ENCODE data around the gene ACOX2. TPM values are rescaled to one million over a fixed set of nuclear protein-coding genes. Genes with fewer than 3 reads are reported as not detected.
A peak's percentile ranks its signal among the peaks of the same experiment; 100 is the strongest.

The ACOX2 gene
- total RNA-seq, 1 donor from 2014 or later, result 33.3 TPM

DNA sequence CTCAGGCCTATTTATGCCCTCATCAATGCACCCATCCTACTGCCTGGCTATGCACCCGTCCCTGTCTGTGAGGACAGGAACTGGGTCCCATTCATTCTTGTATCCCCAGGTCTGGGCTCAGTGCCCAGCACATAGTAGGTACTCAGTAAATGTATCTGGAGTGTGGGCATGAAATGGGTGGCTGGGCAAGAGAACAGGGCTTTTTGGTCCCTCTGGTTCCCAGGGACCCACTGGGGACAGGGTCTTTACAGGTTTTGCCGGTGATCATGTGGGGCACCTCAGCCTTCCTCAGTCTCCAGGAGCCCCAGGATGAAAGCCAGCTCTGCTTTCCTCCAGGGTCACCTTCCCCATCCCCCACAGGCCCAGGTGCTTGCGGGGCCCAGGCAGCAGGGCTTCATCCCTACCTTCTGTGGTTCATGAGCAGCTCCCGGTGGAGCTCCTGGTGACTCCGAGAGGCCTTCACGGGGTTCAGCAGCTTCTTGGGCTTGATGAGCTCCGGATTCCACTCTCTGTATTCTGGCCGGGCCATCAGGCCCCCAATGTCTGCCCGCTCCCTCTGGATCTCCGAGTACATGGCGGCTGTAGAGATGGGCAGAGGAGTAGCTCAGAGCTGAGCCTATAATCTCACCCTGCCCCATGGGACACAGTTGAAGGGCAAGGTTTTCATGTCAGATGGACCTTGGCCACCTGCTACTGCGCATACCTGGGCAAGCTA, 32.5 kb upstream of the ACOX2 start:
- DNase-seq (no peak), ATAC-seq (ENCODE audit: poor library complexity) (no peak)
- intact Hi-C loops (cut with DNase I), result loop anchor here (2.0 kb wide), 1 partner anchor 61 kb away; no protein-coding TSS in a partner anchor

DNA sequence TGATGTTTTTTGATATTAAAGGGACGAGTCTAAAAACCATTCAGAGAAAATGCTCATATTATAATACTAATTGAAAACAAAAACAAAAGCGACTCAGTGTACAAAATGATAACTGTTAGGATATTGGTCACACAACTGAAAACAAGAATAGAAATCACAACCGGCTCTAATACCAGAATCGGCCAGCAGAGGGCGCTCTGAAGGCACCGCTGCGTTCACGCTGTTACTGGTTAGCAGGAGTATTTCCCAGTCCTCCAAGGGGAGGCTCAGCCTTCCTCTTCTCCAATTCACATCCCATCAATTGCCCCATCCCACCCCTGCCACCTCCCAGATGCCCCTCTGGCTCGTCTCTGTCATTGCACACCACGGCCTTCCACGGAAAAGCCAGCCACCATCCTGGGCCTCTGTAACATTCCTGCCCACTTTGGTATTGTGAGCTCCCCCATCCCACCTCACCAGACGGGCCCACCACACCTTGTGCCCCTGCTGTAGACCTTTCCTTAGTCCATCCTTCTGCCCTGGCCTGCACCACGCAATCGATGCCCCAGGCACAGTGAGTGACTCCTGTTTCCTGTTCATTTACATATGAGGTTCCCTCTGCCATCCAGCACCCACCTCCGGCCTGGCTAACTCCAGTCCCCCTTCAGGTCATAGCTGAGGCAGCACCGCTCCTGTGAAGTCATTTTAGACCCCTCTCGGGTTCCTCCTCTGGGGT, 31.7 kb upstream of the ACOX2 start:
- intact Hi-C loops (cut with DNase I), result loop anchor here (2.0 kb wide), 1 partner anchor 62 kb away; no protein-coding TSS in a partner anchor
- ATAC-seq (ENCODE audit: poor library complexity), result peak; percentile 74
- peak; percentile 88 for DNase-seq

DNA sequence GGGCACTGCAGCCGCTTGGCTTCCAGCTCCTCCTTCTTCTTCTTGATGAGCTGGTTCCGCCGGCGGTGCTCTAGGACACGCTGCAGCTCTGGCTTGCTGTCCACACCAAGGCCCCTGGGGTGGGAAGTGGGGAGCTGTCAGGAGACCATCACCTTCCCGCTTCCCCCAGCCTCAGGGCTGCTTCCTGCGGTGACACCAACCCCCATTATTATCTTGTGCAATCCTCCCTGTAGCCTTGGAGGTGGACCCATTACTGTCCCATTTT, 30.2 kb upstream of the ACOX2 start:
- DNase-seq, result no peak

DNA sequence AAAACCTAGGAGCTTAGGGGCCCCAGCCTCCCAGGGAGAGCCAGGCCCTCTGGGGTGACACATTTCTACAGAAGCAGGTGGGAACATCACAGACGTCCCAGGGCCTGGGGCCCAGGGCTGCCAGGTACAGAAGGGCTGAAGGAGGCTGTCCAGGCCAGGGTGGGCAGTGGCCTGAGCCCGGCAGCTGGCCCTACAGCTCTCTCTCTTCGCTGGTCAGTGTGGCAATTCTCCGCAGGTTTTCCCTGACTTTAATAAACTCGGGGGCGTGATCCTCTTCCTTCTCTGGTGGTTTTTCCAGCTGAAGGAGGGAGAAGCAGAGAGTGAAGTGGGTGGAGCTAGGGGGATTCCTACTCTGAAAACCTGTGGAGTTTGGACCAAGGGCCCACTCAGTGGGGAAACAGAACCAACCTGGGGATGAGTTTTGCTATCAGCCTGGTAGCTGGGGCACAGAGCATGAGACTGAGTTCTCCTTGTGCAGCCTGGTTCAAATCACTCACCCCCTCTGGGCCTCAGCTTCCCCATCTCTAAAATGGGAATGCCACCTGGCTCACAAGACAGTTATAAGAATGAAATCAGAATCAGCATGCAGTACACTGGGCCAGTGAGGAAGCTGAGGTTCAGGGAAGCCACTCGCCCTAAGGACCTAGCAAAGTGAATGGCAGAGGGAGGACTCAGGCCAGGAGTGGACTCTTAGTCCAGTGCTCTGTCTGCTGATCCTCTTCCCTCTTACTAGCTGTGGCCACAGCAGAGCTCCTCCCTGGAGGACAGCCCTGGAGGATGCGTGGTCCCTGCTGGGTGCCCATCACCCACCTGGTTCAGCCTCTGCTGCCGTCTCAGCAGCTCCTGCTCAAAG, 29.6 kb upstream of the ACOX2 start:
- intact Hi-C loops (cut with DNase I), result no loop called here
- DNase-seq, result no peak

More for the DNA sequence above, 30.2 kb upstream of the ACOX2 start:
- ATAC-seq (ENCODE audit: poor library complexity), result no peak
- intact Hi-C loops (cut with DNase I), result no loop called here

DNA sequence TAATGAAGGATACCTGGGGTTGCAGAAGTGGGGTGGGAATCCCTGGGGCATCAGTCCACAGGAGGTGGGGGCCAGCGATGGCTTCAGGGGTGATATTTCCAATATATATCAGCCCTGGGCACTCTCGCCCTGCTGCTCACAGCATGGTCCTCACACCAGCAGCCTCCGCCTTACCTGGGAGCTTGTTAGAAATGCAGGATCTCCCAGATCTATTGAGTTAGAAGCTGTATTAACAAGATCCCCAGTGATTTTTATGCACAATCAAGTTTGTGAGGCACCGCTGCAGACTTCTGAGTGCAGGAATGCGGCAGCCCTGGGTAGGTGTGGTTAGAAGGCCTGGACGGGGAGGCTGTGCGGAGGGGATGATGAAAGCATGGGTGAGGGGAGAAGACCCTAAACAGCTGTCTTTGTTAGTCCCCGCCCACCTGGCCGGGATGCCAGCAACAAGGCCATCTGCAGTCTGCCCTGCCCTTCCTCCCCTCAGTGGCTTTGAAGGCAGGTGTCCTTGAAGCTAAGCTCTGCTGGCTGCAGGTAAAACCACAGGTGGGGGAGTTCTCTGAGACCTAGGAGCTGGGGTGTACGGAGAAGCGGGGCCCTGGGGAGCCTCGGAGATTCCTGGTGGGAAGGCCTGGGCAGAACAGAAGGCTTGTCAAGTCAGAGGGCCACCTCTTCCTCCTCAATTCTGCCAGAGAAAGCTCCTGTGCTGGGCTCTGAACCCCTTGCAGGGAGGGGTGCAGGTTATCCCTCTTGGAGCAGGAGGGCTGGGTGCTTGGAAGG, 28.8 kb upstream of the ACOX2 start:
- intact Hi-C loops (cut with DNase I), result no loop called here
- ATAC-seq (ENCODE audit: poor library complexity), result no peak
- no peak for DNase-seq

More for the DNA sequence above, 29.6 kb upstream of the ACOX2 start:
- no peak for ATAC-seq (ENCODE audit: poor library complexity)

DNA sequence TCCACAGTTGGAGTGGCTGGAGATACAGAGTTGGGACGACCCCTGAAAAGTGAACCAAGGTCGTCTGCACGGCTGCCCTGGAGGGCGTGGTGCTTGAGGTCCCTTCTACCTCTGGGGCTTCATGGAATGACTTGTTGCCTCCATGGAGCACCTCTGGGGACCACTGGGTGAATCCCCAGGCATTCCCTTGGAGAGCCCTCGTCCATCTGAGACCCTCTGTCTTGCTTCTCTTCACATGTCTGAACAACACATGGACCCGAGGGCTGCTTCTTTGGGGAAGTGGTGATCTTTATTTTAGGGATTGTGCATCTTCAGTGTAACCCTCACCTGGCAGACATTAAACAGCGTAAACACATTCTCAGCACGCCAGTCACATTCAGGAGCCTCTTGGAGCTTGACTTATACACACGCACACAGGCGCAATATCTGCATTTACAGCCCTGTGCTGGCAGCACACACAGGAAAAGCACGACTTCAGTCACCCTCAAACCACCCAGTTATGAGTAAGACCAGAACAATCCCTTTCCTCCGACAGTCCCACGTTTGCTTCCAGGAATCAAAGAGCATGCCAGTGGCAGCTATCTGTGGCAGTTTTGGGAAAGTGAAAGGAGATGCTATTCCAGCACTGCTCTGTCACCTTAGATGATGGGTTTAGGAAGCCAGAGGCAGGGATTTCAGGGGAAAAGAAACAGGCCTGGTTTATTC, 27.6 kb upstream of the ACOX2 start:
- intact Hi-C loops (cut with DNase I), result no loop called here
- ATAC-seq (ENCODE audit: poor library complexity), result no peak
- DNase-seq, result no peak

DNA sequence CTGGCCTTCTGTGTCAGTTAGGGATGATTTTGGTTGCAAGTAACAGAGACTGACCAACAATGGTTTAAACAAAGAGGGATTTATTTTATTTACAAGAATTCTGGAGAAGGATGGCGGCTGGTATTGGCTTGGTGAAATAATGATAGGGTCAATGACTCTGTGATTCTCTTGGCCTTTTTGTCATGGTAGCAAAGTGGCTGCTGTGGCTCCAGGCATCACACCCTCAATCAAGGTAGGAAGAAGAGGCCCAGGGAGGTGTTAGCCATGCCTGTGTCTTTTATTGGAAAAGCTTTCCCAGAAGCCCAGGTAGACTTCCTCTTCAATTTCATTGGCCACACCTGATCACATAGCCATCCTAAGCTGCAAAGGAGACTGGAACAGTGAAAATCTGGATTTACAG, 27.1 kb upstream of the ACOX2 start:
- intact Hi-C loops (cut with DNase I), result no loop called here
- DNase-seq (no peak), ATAC-seq (ENCODE audit: poor library complexity) (no peak)

DNA sequence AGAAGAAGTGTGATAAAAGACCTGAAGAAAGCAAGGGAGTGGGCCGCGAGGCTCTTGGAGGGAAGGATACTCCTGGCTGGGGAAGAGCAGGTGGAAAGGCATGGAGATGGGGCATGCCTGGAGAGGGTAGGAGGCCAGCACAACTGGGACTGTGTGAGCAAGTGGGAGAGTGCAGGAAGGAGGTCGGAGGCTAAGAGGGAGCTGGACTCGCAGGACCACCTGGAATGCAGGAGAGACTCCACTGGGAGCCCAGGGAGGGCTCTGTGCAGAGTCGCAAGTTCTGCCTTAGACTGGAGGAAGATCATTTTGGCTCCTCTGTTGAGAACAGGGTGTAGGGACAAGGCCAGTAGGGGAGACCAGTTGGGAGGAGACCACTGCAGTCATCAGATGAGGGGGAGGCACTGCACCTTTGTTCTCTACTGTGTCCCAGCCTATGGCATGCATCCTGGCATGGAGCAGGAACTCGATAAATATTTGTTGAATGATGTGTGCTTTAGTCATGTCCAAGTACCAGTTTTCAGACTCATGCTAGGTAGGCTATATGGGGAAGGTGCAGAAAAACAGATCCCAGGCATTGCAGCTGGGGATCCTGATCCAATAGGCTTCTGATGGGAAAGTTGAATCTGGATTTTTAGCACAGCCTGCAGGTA, 26.5 kb upstream of the ACOX2 start:
- no peak for ATAC-seq (ENCODE audit: poor library complexity)
- intact Hi-C loops (cut with DNase I), result no loop called here
- no peak for DNase-seq

DNA sequence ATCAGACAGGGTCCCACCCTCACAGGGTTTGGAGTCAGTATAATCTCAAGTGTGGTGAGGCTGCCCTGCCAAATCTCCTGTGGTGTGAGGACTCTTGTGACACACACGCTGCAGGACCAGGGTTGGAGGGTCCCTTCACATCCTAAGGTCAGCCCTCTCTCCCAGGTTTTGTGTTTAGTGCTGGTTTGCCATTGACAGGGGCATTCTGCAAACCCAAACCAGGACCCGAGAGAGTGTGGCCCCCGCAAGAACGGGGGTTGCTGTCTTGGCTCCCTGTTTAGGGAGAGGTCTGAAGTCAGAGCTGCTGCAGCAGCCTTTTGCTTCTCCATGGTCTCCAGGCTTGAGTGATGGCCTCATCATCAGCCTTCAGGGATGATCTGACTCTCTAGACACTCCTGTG, 25.5 kb upstream of the ACOX2 start:
- intact Hi-C loops (cut with DNase I), result no loop called here
- no peak for ATAC-seq (ENCODE audit: poor library complexity)
- no peak for DNase-seq

DNA sequence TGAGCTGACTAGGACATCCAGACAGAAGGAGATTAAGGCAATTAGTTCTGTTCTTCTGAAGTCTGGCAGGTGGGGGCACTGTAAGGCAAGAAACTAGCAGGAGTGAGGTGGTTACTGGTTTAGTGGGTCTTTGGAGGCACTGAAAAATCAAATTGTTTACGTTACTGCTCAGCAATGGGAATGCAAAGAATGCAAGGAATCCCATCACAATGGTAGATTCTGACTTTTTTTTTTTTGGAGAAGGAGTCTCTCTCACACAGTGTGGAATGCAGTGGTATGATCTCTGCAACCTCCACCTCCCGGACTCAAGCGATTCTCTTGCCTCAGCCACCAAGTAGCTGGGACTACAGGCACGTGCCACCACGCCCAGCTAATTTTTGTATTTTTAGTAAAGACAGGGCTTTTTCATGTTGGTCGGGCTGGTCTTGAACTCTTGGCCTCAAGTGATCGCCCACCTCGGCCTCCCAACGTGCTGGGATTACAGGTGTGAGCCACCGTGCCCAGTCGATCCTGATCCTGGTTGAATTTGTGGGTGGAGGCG, 23.9 kb upstream of the ACOX2 start:
- peak; percentile 54 for ATAC-seq (ENCODE audit: poor library complexity)
- intact Hi-C loops (cut with DNase I), result loop anchor here (2.0 kb wide), 1 partner anchor 70 kb away; no protein-coding TSS in a partner anchor

DNA sequence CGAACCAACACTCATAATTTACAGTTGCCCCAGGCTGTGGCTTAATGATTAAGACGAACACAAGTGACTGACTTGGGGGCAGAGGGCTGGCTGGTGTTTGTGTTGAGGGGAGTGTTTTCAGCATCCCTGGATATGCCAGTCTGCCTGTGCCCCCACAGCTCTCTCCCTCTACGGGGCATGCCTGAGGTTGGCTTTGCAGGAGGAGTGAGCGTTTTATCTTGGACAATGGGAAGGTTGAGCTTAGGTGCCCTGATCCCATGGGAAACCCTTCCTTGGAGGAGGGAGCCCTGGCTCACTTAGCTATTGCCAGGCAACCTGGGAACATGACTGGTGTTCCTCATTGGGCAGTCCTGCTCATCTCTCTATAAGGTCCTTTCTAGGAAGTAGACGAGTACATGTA, 22.6 kb upstream of the ACOX2 start:
- no peak for ATAC-seq (ENCODE audit: poor library complexity)
- intact Hi-C loops (cut with DNase I), result no loop called here
- DNase-seq, result no peak

More for the DNA sequence above, 23.9 kb upstream of the ACOX2 start:
- DNase-seq, result no peak

DNA sequence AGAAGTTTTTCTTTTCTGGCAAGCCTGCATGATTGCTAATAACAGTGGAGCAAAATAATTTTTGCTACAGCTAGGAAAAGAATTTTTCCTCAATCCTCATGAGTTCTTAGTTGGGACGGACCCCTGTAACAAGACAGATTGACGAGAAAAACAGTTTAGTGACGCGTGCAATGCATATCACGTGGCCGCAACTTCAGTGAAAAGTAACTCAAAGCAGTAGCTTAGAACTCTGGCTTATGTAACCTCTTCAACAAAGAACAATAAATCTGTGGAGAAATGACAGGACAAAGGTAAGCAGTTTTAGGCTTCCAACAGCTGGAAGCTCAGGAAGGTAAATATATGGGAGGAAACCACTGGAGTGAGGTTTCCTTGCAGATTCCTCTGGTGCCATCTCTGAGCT, 20.5 kb upstream of the ACOX2 start:
- ATAC-seq (ENCODE audit: poor library complexity) (no peak), DNase-seq (no peak)
- intact Hi-C loops (cut with DNase I), result no loop called here

DNA sequence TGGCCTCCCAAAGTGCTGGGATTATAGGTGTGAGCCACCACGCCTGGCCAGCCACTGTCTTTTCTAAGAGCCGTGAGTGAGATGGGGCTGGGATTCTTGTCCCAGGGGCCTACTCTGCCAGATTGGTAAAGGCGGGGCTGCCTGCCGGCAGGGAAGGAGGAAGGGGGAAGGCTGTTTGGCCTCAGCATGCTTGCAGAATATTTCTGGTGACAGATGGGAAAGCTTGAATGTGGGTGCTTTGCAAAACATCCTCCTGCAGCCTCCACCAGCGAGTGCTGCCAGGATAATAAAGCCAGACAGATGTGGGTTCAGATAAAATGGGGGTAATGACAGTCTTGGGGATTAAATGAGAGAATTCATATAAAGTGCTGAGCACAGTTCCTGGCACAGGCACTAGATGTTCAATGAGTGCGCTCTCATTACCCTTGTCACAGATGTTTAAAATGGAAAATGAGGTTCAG, 19.8 kb upstream of the ACOX2 start:
- intact Hi-C loops (cut with DNase I), result no loop called here
- no peak for ATAC-seq (ENCODE audit: poor library complexity)
- no peak for DNase-seq

DNA sequence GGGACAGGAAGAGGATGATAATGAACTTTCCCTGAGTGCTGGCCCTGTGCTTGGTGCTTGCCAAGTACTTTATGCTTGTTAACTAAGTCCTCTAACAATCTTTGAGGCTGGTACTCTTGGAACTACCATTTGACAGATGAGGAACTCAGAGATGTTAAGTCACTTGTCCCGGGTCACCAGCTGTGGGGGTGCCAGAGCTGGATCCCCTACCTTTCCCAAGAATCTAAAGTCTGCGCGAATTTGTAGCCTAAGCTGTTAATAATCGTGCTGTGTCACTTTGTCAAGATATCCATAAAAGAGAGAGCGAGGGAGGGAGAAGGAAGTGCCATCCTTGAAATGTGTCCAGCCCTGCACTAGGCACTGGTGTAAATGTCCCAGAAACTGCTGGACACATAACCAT, 19.0 kb upstream of the ACOX2 start:
- no peak for DNase-seq
- intact Hi-C loops (cut with DNase I), result no loop called here
- ATAC-seq (ENCODE audit: poor library complexity), result no peak

DNA sequence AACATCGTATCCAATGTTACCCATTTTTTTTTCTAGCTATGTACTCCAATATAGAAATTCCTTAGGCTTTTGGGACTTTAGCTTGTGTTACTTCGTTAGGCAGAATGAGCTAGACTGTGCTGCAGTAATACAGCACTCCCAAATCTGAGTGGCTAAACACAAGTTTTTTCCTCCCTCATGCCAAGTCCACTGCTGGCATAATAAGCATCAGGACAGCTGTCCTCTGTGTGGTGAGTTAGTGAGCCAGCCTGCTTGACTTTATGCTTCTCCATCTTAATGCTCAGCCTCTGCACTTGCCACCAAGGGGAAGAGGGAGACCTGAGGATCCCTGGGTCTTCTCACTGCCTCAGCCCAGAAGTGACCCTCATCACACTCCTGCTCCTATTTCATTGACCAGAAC, 18.2 kb upstream of the ACOX2 start:
- intact Hi-C loops (cut with DNase I), result no loop called here
- DNase-seq (no peak), ATAC-seq (ENCODE audit: poor library complexity) (no peak)

DNA sequence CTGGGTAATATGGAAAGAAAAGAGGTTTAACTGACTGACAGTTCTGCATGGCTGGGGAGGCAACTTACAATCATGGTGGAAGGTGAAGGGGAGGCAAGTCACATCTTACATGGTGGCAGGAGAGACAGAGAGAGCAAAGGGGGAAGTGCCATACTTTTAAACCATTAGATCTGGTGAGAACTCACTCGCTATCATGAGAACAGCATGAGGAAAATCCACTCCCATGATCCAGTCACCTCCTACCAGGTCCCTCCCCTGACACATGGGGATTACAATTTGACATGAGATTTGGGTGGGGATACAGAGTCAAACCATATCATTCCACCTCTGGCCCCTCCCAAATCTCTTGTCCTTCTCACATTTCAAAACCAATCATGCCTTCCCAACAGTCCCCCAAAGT, 16.0 kb upstream of the ACOX2 start:
- ATAC-seq (ENCODE audit: poor library complexity) (no peak), DNase-seq (no peak)
- intact Hi-C loops (cut with DNase I), result no loop called here

DNA sequence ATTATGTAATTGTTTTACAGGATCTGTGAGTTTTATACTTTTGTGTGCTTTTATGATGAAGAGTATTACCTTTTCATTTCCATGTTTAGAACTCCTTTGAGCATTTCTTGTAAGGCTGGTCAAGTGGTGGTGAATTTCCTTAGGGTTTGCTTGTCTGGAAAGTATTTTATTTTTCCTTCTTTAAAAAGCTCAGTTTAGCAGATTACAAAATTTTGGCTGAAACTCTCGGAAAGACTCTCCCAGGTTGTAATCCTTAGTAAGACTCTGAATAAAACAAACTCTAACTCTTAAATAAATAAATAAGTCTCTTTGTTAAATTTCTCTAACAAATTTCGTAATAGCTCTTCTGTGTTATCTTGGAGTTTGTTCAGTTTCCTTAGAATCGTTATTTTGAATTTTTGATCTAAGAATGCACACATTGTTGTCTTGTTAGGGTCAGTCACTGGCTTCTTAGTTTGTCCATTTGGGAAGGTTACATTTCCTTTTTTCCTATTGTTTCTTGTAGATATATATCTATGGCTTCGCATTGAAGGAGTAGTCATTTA, 14.7 kb upstream of the ACOX2 start:
- intact Hi-C loops (cut with DNase I), result no loop called here
- DNase-seq (no peak), ATAC-seq (ENCODE audit: poor library complexity) (no peak)

Measured in Right ventricle myocardium superior (tissue), 1 donor.